Peyer's patch (tissue), 4 donors: Measurements from ENCODE around the gene EMID1.

Experiments
- POLR2A ChIP-seq, 2 donors: fragments of 450-650 bp; IDR thresholded peaks; one replicate each; pipeline ENCODE4 v1.5.1; 2017; ENCODE audit warnings: antibody characterized with exemption in 2 of 2, mild to moderate bottlenecking in 2 of 2, moderate library complexity in 2 of 2
- TF ChIP-seq, protein P1 (sequence below), 6 experiments: fragments of 450-650 bp in 4 of 6; fragments of 200-600 bp in 2 of 6; sonication (generic) in 1 of 6; IDR thresholded peaks; one replicate each; pipeline ENCODE4 v1.5.1; 2017 to 2019; ENCODE audit warnings: antibody characterized with exemption in 6 of 6, mild to moderate bottlenecking in 3 of 6, moderate library complexity in 1 of 6

DNA sequence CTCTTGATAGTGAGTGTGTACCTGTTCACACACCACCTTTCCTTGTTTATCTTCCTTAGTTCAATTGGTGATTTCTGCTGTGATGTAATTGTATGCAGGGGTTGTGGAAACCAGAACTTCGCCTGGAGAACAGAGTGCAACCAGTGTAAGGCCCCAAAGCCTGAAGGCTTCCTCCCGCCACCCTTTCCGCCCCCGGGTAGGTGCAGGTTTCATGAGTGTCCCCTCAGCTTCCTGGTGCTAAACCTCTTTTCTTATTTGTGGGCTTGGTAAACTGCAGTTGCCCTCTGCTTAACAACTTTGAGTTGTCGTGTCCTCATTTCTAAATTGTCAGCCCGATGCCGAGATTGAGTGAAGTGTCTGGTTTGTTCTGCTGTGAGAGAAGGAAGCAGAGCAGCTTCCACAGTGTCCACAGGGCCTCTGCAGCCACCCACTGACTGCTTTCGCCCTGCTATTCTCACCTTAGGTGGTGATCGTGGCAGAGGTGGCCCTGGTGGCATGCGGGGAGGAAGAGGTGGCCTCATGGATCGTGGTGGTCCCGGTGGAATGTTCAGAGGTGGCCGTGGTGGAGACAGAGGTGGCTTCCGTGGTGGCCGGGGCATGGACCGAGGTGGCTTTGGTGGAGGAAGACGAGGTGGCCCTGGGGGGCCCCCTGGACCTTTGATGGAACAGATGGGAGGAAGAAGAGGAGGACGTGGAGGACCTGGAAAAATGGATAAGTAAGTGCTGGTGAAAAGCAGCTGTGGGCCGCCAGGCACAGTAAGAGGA lies 93.6 kb downstream of the EMID1 start:
- TF ChIP-seq, protein P1, sequence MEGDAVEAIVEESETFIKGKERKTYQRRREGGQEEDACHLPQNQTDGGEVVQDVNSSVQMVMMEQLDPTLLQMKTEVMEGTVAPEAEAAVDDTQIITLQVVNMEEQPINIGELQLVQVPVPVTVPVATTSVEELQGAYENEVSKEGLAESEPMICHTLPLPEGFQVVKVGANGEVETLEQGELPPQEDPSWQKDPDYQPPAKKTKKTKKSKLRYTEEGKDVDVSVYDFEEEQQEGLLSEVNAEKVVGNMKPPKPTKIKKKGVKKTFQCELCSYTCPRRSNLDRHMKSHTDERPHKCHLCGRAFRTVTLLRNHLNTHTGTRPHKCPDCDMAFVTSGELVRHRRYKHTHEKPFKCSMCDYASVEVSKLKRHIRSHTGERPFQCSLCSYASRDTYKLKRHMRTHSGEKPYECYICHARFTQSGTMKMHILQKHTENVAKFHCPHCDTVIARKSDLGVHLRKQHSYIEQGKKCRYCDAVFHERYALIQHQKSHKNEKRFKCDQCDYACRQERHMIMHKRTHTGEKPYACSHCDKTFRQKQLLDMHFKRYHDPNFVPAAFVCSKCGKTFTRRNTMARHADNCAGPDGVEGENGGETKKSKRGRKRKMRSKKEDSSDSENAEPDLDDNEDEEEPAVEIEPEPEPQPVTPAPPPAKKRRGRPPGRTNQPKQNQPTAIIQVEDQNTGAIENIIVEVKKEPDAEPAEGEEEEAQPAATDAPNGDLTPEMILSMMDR (IDR thresholded peaks at IDR 0.05), result no peak
- TF ChIP-seq POLR2A (IDR thresholded peaks at IDR 0.05), result no peak
